Activated CD4-positive, alpha-beta T cell treated with anti-CD3 and anti-CD28 coated beads for 4 hours (primary cell): ENCODE results near the gene MOV10L1.
"Not testable (repeated sequence)": the region's sequence is repeated elsewhere in the genome, so short reads cannot be mapped to it uniquely, and the experiment has no call there.

Experiments used
- DNase-seq, 2 donors: peaks; one replicate each; pipeline ENCODE4 v3.0.0-alpha.2; 2020

Gene MOV10L1

GRCh38 chr22:50192436-50193204 is 102.8 kb downstream of the MOV10L1 start:
- DNase-seq, result peak; percentile 32 to 50

- no peak for DNase-seq
Measured at GRCh38 chr22:50193621-50194020, 103.8 kb downstream of the MOV10L1 start.

GRCh38 chr22:50194037-50194805 is 104.4 kb downstream of the MOV10L1 start:
- DNase-seq, result no peak

GRCh38 chr22:50196256-50196655 is 106.5 kb downstream of the MOV10L1 start:
- DNase-seq, result no peak

- no peak for DNase-seq
Measured at GRCh38 chr22:50197000-50197800, 107.4 kb downstream of the MOV10L1 start.

- DNase-seq, result no peak
Measured at GRCh38 chr22:50197856-50198623, 108.2 kb downstream of the MOV10L1 start.

- DNase-seq, result no peak
Measured at GRCh38 chr22:50198624-50199017, 108.8 kb downstream of the MOV10L1 start.

GRCh38 chr22:50199251-50199721 is 109.5 kb downstream of the MOV10L1 start:
- no peak for DNase-seq

- no peak for DNase-seq
Measured at GRCh38 chr22:50199829-50200460, 110.1 kb downstream of the MOV10L1 start.

- peak; percentile 86 to 92 for DNase-seq
Measured at GRCh38 chr22:50200461-50201190, 110.8 kb downstream of the MOV10L1 start, which contains the start of gene SELENOO. SELENOO (plus strand) TSS chr22:50201011; CDS start chr22:50201037, 26 bp downstream.

GRCh38 chr22:50201191-50202129 is 111.7 kb downstream of the MOV10L1 start:
- no peak for DNase-seq

GRCh38 chr22:50202130-50202666 is 112.4 kb downstream of the MOV10L1 start:
- DNase-seq, result no peak

GRCh38 chr22:50203288-50203687 is 113.5 kb downstream of the MOV10L1 start:
- no peak for DNase-seq

GRCh38 chr22:50204571-50204970 is 114.8 kb downstream of the MOV10L1 start:
- DNase-seq, result no peak

GRCh38 chr22:50204998-50205397 is 115.2 kb downstream of the MOV10L1 start:
- not testable (repeated sequence) for DNase-seq

- no peak for DNase-seq
Measured at GRCh38 chr22:50205781-50206569, 116.2 kb downstream of the MOV10L1 start.

GRCh38 chr22:50206599-50206998 is 116.8 kb downstream of the MOV10L1 start:
- no peak for DNase-seq

GRCh38 chr22:50207383-50208140 is 117.8 kb downstream of the MOV10L1 start:
- no peak for DNase-seq
